ENCODE results near the gene MTG2. TPM values are rescaled to one million over a fixed set of nuclear protein-coding genes. Genes with fewer than 3 reads are reported as not detected.

Gene MTG2
- total and polyA plus RNA-seq, 10 of the 15 experiments (the other 5 are each of a cell fraction or from before 2014, with no cell fraction given): 6.2 to 52.4 (median 34.3) TPM

- no TSS peak for BruUV-seq (replicated peaks)
- H4K20me1 ChIP-seq (ENCODE audit: control insufficient read depth, insufficient read depth): no peaks in the 10 kb centered on the region
- H3K4me1 ChIP-seq (ENCODE audit: control insufficient read depth, insufficient read depth, low read length): peaks cover 9% of the 10 kb centered on the region
- POLR2A ChIA-PET: no interaction called here
- TF ChIP-seq TCF12 (IDR thresholded peaks at IDR 0.05; ENCODE audit: low read depth, low read length): no peak
- no peak for TF ChIP-seq KAT2A (conservative IDR thresholded peaks at IDR 0.05; ENCODE audit: control insufficient read depth, low read depth, low read length)
- no peak for TF ChIP-seq MTA3 (IDR thresholded peaks at IDR 0.05; ENCODE audit: borderline replicate concordance, low read length)
- no peak for TF ChIP-seq DPF2 (IDR thresholded peaks at IDR 0.05)
- no peak for TF ChIP-seq PBX3 (IDR thresholded peaks at IDR 0.05; ENCODE audit: insufficient replicate concordance, low read depth, low read length)
- TF ChIP-seq, protein P1, sequence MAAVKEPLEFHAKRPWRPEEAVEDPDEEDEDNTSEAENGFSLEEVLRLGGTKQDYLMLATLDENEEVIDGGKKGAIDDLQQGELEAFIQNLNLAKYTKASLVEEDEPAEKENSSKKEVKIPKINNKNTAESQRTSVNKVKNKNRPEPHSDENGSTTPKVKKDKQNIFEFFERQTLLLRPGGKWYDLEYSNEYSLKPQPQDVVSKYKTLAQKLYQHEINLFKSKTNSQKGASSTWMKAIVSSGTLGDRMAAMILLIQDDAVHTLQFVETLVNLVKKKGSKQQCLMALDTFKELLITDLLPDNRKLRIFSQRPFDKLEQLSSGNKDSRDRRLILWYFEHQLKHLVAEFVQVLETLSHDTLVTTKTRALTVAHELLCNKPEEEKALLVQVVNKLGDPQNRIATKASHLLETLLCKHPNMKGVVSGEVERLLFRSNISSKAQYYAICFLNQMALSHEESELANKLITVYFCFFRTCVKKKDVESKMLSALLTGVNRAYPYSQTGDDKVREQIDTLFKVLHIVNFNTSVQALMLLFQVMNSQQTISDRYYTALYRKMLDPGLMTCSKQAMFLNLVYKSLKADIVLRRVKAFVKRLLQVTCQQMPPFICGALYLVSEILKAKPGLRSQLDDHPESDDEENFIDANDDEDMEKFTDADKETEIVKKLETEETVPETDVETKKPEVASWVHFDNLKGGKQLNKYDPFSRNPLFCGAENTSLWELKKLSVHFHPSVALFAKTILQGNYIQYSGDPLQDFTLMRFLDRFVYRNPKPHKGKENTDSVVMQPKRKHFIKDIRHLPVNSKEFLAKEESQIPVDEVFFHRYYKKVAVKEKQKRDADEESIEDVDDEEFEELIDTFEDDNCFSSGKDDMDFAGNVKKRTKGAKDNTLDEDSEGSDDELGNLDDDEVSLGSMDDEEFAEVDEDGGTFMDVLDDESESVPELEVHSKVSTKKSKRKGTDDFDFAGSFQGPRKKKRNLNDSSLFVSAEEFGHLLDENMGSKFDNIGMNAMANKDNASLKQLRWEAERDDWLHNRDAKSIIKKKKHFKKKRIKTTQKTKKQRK (IDR thresholded peaks at IDR 0.05; ENCODE audit: low read depth, low read length): no peak
- TF ChIP-seq ATF2 (IDR thresholded peaks at IDR 0.05; ENCODE audit: low read length): no peak
- no peak for TF ChIP-seq CREB1 (IDR thresholded peaks at IDR 0.05; ENCODE audit: low read depth)
- H2AFZ ChIP-seq (ENCODE audit: control insufficient read depth, low read depth, low read length): no peak overlapping the region
- CTCF ChIA-PET: no interaction called here
- DNase-seq (ENCODE audit: low read depth, low spot score) (no peak), FAIRE-seq (no peak), ATAC-seq (no peak)
- peaks cover 3% of the 10 kb centered on the region; the same call in 1 of the 2 replicates for H3K79me2 ChIP-seq (ENCODE audit: control insufficient read depth, insufficient read depth, low read length)
- intact Hi-C loops (cut with micrococcal nuclease; ENCODE audit: unreplicated experiment) (no loop called here), in situ Hi-C loops (cut with MboI) (no loop called here)
- H3K27ac ChIP-seq (ENCODE audit: control insufficient read depth, insufficient read depth): no peak overlapping the region
- H3K4me2 ChIP-seq (ENCODE audit: control insufficient read depth, insufficient read depth): no peak overlapping the region
- no peak overlapping the region for H3K4me3 ChIP-seq
- no peaks in the 10 kb centered on the region for H3K27me3 ChIP-seq (replicated peaks in 1 of 2; ENCODE audit: control insufficient read depth in 2 of 2, insufficient read depth in 2 of 2, low read length in 1 of 2)
- H3K36me3 ChIP-seq (ENCODE audit: control insufficient read depth in 2 of 2, insufficient read depth in 2 of 2, low read length in 1 of 2): peaks cover 12 to 31% of the 10 kb centered on the region in 2 experiments; a peak in 3 of 4 replicates
- RAD21 ChIA-PET (ENCODE audit: unreplicated experiment): no interaction called here
- H3K9ac ChIP-seq (ENCODE audit: control insufficient read depth, insufficient read depth, low read length): no peak overlapping the region
- 93% methylated on average over 11 of the region's 11 CpGs for WGBS (ENCODE audit: insufficient coverage, insufficient replicate concordance, low lambda C conversion rate, missing lambda C conversion rate)
- H3K9me3 ChIP-seq (replicated peaks; ENCODE audit: control insufficient read depth, insufficient read depth, low read length): no peaks in the 10 kb centered on the region; the same call in 2 of the 3 replicates
- SMC1A ChIA-PET (ENCODE audit: uncharacterized antibody, unreplicated experiment): no interaction called here
Measured at GRCh38 chr20:62159052-62159451, 23.8 kb upstream of the MTG2 start.

Data from GM12878 (cell line).